Neural progenitor cell (in vitro differentiated cells): Measurements from ENCODE around the gene RGS1.

ENCODE experiments used
- CTCF ChIP-seq: fragments of 200-600 bp; sonication (generic); IDR thresholded peaks from 2 replicates; pipeline ENCODE4 v1.5.1; 2017; ENCODE audit warnings: antibody characterized with exemption, mild to moderate bottlenecking
- EZH2 ChIP-seq: fragments of 200-600 bp; sonication (generic); IDR thresholded peaks from 2 replicates; pipeline ENCODE4 v1.6.1; 2017; ENCODE audit warnings: antibody characterized with exemption, mild to moderate bottlenecking, moderate library complexity

- TF ChIP-seq EZH2 (no peak), CTCF (no peak)
These were observed 36.1 kb upstream of the RGS1 start for GRCh38 chr1:192539297-192540092.
